GM18868 (cell line): ENCODE measurements around the gene GOSR2.
"Not testable (repeated sequence)": the region's sequence is repeated elsewhere in the genome, so short reads cannot be mapped to it uniquely, and the experiment has no call there.

Source experiments
- ATAC-seq: cut with Tn5 transposase; IDR thresholded peaks from one replicate; pipeline ENCODE4 v1.9.1; 2021; ENCODE audit warnings: mild to moderate bottlenecking, moderate library complexity; ENCODE audit not compliant: unreplicated experiment

GOSR2 gene

GRCh38 chr17:46892192-46892703 lies 30.7 kb upstream of the GOSR2 start:
- no peak for ATAC-seq

- no peak for ATAC-seq
Measured at GRCh38 chr17:46894024-46894423, 28.9 kb upstream of the GOSR2 start.

- no peak for ATAC-seq
Measured at GRCh38 chr17:46894476-46895151, 28.3 kb upstream of the GOSR2 start.

- ATAC-seq = no peak
Measured at GRCh38 chr17:46895171-46895570, 27.8 kb upstream of the GOSR2 start.

- ATAC-seq = no peak
Measured at GRCh38 chr17:46896991-46897390, 26.0 kb upstream of the GOSR2 start.

GRCh38 chr17:46898364-46898763 lies 24.6 kb upstream of the GOSR2 start:
- ATAC-seq = no peak

- ATAC-seq = no peak
Measured at GRCh38 chr17:46898860-46899259, 24.1 kb upstream of the GOSR2 start.

- no peak for ATAC-seq
Measured at GRCh38 chr17:46901291-46901690, 21.7 kb upstream of the GOSR2 start.

- ATAC-seq = no peak
Measured at GRCh38 chr17:46903762-46904672, 18.9 kb upstream of the GOSR2 start.

GRCh38 chr17:46908068-46908737 lies 14.8 kb upstream of the GOSR2 start:
- no peak for ATAC-seq

GRCh38 chr17:46910179-46910927 lies 12.6 kb upstream of the GOSR2 start:
- ATAC-seq = no peak

- no peak for ATAC-seq
Measured at GRCh38 chr17:46911311-46911710, 11.6 kb upstream of the GOSR2 start.

GRCh38 chr17:46915596-46915995 lies 7.4 kb upstream of the GOSR2 start:
- ATAC-seq = no peak

GRCh38 chr17:46916211-46916610 lies 6.7 kb upstream of the GOSR2 start:
- no peak for ATAC-seq

- ATAC-seq = no peak
Measured at GRCh38 chr17:46916623-46917022, 6.3 kb upstream of the GOSR2 start.

GRCh38 chr17:46917041-46917440 lies 5.9 kb upstream of the GOSR2 start:
- no peak for ATAC-seq

- no peak for ATAC-seq
Measured at GRCh38 chr17:46917516-46917915, 5.4 kb upstream of the GOSR2 start.

GRCh38 chr17:46921962-46922361 lies 998 bp upstream of the GOSR2 start:
- not testable (repeated sequence) for ATAC-seq

GRCh38 chr17:46922487-46922803 lies 515 bp upstream of the GOSR2 start:
- ATAC-seq = no peak

GRCh38 chr17:46925185-46925868 lies 2.4 kb downstream of the GOSR2 start:
- ATAC-seq = no peak
